Cardiac septum (tissue), 1 donor: ENCODE data around the gene LMX1A. TPM values are rescaled to one million over a fixed set of nuclear protein-coding genes. Genes with fewer than 3 reads are reported as not detected.
A peak's percentile ranks its signal among the peaks of the same experiment; 100 is the strongest.

Source experiments
- DNase-seq: peaks from one replicate; pipeline ENCODE4 v3.0.0-alpha.2; 2020; ENCODE audit warnings: low spot score
- intact Hi-C: fragments of 100-400 bp; cut with DNase I; formaldehyde crosslinking; loops from one replicate; pipeline ENCODE4 v1.14.0; 2022
- total RNA-seq: library from RNA; stranded (reverse); fragmentation: NEBNext Ultra II Directional; extraction: Animal tissue kit (Norgen Biotek cat#: 25700); gene quantifications from one replicate; pipeline ENCODE4 v1.2.1, GENCODE V29; 2021
- donor health status: DM: no; HTN: no; CAD: no.

LMX1A gene
- total RNA-seq, 1 donor from 2014 or later = 0.22 TPM

DNA sequence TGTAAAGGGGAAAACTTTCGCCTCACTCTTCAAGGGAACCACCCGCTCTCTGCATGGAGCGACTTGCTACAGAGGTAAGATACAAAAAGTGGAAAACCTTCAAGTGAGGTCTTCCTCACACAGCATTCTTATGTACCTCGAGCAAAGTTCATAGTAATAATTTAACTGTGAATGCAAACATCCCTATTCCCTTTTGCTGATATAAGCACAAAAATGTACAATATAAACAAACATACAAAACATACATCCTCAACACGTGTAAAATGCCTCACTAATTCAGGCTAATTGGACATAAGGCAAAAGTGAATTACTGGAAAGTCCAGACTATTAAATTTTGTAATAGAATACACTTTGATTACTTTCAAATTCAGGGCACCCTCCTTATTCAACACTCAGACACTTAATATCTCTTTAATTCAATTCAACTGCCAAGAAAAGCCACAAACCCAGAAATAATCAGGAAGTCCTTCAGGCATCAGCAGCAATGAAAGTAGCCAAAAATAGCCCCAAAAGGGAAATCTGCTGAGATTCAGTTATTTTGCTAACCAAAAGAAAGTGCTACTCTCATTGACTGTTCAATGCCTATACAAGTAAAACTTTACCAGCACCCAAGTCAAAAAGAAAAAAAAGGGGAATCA is 15.2 kb upstream of the LMX1A start:
- intact Hi-C loops = no loop called here
- DNase-seq = no peak

DNA sequence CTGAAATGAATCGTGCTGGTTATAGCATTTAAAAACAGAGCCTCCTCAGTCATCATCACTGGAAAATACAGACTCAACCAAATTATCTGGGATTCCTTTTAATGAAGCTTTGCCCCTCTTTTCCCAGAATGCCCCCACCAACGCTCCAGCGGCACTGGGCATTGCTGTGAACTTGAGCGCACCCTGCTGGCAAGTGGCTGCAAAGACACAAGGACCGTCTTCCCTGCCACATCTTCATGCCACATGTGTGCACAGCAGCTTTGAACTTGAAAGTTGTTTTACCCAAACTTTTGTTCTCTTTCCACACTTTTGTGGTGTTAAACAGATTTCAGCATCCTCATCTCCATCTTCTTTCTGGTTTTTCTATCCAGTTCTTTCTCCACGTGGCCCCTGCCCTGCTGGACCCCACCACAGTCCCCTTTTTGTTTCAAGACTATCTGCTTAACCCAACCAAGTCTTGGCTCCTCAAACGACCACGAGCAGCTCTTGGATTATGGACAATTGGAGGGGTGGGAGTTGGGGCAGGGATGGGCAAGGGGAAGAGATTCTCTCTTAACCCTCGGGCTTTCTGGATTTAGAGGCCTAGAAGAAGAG is 12.8 kb upstream of the LMX1A start:
- intact Hi-C loops = loop anchor here (5.0 kb wide), 1 partner anchor 227 kb away; no protein-coding TSS in a partner anchor
- no peak for DNase-seq

DNA sequence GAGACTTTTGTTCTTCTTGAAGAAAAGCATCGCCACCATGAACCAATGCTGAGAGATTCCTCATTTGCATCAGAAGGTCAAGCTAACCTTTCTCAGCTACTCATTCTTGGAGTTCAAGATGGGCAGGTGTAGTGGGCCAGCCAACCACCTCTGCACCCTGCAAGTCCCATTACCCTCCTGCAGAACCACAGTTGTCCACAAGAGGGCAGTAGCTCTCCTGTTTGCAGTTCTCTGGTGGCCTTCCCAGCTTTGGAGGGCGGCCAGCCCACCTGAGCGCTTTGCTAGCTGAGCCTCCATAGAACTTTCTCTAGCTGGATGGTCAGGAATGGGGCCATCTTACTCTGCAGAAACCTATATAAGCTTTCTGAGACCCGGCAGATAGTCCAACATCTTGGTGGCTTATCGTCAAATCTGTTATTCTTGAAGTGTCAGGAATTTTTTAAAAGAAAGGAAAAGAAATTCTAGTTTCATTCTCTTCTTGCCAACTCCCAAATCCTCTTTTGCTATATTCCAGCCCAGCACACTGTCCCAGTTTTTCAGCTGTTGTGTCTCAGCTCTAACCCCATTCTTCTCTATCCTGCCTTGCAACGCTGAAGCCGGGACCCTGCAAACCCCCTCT is 11.0 kb upstream of the LMX1A start:
- DNase-seq = peak; percentile 83
- intact Hi-C loops = loop anchor here (5.0 kb wide), 1 partner anchor 225 kb away; no protein-coding TSS in a partner anchor

DNA sequence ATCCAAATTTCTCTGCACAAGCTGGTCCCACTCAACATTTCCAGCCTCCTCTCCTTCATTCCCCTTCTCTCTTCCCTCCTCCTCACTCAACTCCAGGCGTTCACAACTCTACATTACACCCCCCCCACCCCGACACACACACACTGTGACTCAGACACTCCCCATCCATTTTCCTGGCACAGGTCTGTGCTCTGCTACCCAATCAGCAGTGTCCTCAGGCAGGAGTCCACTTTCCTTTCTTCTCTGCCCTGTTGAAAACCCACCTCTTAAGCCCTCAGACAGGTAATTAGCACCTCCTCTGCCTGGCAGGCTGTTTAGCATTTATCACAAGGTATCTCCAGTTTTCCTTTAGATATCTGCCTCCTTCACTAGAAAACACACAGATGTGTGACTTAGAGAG is 8.8 kb upstream of the LMX1A start:
- intact Hi-C loops = loop anchor here (5.0 kb wide), 1 partner anchor 223 kb away; no protein-coding TSS in a partner anchor
- DNase-seq = no peak

DNA sequence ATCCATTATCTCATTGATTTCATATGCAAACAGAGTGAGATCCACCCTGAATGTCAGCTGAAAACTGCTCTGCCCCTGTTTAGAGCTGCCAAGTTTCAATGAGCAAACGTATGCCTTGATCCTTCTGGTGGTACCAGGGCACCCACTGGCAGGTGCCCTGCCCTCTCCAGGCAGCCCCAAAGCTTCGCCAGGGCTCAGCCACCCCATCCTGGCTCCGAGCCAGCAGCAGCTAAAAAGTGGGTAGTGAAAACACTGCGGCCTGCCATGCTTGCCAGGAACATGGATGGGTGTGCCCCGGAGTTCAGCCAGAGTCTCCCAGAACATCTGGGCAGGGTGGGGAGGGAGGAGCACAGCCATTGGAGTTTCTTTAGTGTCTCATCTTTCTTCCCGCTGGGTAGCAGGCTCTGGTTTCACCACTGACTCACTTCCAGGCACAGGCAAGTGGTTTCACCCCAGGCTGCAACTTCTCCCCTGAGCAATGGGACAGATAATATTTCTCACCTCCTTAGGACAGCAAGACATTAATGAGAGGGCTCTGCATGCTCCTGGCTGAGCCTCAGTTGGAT is 8.1 kb upstream of the LMX1A start:
- intact Hi-C loops = loop anchor here (5.0 kb wide), 1 partner anchor 222 kb away; no protein-coding TSS in a partner anchor
- DNase-seq = no peak

DNA sequence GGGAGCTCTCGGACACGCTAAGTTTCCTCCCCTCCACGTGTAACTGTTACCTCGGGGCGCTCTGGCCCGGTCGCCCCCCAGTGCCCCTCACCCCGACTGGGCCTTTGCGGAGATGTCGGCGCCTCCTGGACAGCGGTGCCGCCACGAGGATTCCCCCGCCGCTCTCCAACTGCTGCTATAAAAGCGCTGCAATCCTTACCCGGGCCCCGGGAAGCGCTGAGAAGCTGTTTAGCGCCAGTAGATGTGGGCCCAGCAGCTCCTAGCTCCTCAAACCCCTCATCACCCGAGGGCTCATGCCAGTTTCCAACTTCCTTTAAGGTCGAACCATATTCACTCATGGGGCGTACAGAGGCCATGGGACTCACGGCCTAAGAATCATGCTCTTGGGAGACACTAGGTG is 361 bp upstream of the LMX1A start:
- intact Hi-C loops = no loop called here
- DNase-seq = no peak

DNA sequence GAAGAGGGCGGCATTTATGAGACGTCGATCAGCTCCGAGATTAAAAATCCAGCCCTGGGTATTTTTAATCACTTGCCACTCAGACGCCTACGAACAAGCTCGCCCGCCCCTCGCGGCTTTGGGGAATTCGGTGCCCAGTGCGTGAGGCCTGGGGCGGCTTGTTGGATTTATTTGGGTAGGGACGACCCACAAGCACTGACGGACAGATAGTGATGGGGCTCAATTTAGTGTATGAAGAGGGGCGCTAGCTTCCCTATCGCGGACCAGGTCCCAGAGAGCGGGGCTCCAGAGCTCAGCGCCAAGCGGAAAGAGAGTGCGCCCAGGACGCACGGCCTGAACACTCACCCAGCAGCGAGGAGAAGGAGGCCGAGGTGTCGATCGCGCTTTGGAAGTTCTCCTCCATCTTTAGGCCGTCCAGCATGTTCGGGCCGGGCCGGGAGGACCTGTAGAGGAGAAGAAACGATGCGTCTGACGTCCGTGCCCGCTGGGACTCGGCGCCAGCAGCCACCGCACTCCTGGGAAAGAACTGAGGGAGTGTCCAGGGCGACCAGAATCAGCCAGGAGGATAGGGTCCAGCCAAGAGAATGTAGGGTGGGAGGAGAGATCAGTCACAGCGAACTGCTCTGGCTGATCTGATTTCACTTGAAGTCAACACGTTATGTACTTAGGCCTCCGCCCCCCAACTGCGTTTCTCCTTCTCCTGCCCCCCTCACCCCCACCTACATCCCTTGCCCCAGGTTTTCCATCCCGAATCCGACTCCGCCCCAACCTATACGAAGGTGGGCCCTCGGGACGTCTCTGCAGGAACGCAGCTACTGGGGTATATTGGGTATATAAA is 1.2 kb downstream of the LMX1A start:
- intact Hi-C loops = no loop called here

DNA sequence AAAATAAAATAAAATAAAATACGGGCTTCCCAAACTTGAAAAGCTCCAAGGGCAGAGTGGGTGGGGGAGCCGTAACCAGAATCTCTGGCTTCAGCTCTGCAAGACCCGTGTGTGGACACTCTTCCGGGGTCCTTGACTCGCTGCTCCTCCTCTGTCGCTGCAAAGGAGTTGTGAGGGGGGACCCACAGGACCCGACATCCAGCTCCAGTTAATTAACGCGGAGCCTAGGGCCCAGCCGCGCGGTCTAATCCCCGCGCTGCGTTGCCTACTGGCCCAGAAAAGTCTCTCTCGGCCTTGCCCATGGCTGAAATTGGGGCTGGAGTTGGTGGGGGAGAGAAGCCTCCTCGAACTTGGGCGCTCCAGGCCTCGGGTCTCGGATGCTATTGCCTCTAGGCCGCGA is 1.8 kb downstream of the LMX1A start:
- DNase-seq = no peak
- intact Hi-C loops = no loop called here

More for the DNA sequence above, 1.2 kb downstream of the LMX1A start:
- DNase-seq = no peak

DNA sequence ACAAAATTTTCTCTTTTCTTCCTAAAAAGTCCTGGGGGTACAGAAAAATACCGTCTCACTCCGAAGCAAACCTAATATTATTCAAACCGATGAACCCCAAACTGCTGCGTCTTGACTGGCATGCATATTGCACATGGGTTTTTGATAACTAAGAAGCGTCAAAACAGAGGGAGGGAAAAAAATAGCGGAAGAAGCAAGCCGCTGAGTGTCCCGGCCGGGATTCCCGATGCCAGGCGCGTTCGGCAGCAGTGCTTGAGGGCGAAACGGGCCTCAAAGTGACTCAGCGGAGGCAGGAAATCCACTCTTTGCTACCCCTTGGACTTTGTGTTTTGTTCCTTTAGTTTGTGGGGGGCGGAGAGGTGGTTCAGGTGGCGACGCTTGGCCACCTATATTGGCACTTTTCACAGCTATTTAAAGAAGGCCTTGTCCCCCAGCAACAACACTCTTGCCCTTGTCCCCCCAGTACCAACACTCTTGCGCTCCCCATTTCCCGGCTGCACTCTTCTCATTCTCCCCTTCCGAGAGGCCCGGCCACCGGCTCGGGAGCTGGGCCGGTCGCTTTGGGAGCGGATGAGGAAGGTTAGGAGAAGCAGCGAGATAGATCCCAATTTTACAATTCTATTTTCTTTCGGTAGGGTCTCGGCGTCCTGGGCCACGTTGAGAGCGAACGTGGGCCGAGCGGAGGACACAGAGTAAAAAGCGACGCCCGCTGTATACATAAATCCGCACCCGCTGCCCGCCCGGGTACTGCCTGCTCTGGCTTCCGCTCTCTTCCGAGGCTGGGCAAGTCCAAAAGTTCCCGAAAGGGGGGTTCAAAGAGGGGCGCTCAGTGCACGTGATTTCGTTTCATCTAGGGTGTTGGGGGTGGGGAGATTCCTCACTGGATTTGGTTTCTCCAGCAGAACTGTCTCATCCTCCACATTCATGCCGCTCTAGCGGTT is 2.5 kb downstream of the LMX1A start:
- DNase-seq = no peak
- intact Hi-C loops = no loop called here

DNA sequence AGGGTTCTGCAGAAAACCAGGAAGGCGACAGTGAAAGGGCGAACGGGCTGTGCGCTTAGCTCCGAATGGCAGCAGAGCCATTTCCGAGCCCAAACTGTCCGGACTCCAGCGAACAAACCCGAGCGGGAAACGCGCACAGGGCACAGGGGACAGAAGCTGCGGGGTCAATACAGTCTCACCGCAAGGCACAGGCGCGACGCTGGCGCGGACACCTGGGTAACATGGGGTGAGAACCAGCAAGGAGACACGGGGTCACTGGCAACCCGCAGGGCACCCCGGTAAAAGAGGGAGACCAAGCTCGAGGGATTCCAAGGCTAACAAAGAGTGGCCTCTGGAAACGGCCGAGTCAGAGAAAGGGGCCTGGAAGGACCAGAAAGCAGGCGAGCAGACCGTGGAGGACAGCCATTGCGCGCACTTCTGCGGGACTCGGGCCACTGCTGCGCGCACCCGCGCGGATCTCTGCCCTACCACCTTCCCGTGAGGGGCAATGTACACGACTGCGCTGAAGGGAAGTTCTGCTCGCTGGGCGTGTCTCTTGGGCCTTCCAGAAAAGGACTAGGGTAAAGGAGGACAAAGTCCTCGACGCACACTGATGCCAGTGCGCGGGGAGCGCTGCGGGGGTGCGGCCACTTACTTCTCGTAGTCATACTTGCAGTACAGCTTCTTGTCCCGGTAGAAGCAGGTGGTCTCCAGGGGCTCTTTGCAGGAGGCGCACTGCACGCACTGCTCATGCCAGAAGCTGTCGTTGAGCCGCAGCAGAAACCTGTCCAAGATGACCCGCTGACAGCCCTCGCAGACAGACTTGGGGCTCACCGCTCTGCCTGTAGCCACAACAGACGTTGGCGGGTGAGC is 3.8 kb downstream of the LMX1A start:
- intact Hi-C loops = no loop called here

DNA sequence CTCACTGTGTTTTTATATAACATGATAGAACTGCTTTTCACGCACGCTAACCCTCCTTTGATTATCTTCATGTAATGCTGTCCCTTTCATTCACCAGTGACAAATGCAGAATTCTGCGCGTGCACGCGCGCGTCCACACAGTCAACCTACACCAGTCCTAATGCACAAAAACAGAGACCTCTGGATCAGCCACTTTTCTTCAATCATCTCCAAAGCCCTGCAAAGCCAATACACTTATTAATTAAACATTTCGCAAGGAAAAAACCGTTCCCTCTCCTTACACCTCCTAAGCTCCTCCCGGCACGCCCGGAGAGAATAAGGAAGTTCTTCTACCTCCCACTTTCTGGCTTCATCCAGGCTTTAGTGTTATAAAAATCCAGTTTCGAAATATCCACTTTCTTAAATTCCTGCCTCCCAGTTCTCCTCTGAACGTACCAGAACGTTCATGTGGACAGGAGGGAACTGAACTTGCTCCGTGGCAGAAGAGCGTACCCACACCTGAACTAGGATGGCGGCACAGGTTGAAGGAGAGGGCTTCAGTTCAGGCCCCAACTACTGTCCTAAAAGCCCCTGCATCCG is 4.6 kb downstream of the LMX1A start:
- DNase-seq = no peak
- intact Hi-C loops = no loop called here

More for the DNA sequence above, 3.8 kb downstream of the LMX1A start:
- no peak for DNase-seq

DNA sequence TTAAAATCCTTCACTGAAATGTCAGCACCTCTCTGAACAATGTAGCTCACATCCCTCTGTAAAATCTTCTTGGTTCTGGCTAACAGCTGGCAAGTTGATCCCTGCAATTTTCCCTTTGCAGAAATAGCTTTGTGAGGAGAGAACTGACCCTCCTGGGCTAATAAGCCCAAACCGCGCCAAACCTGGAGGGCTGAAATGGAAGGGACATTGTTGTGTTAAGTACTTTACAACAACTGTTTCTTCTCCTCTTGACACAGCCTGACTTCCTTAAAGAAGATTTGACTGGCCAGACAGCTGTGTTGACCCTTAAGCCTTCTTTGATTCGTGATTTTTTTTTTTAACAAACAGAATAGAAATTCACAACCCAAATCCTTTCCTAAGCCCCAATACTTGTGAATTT is 5.7 kb downstream of the LMX1A start:
- no peak for DNase-seq
- intact Hi-C loops = no loop called here

DNA sequence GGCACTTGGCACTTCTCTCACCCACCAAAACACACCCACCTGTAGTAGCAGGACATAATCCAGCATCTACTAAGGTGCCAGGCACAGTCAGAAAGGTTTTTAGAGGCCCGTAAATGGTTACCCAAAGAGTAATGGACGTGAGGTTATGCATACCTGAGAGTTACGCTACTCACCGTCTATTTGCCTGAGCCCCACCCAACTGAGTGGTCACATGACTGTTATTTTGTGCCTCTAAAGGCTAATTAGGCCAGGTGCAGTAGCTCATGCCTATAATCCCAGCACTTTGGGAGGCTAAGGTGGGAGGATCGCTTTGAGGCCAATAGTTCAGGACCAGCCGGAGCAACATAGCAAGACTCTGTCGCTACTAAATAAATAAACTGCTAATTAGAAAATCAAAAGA is 11.0 kb downstream of the LMX1A start:
- intact Hi-C loops = no loop called here
- no peak for DNase-seq

DNA sequence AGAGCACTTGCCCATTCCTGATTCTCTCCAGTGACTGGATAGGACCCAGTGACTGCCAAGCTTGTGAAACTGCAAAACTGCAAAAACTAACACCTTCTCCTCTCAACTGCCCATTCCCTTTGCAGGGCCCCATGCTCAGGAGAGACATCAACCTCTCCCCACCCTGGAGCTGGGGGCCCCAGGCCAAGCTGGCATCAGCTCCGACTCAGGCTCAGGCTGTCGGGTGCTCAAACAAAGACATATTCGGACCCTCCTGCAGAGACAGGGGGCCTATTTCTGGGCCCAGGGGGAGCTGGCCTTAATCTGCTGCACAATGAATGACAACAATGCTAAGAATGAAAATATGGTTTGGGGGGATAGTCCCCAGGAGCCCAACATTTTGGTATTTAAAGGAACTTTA is 11.8 kb downstream of the LMX1A start:
- intact Hi-C loops = no loop called here
- DNase-seq = no peak

DNA sequence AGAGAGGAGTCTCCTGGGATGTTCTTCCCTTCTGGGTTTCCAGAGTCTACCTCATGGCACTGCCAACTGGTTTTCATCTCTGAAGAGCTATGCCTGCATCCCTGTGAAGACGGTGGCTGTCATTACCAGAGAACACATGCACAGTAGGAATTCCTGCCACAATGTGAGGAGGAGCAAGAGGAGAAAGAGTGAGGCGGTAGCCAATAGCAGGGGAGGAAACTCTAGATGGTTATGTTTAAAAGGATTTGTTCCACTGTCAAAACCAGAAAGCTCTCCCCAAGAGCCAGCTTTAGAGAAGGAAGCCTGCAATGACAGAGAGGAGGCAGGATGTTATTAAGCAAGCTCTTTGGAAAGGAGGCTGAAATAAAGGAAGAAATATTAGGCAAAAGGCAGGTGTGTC is 12.3 kb downstream of the LMX1A start:
- no peak for DNase-seq
- intact Hi-C loops = no loop called here

DNA sequence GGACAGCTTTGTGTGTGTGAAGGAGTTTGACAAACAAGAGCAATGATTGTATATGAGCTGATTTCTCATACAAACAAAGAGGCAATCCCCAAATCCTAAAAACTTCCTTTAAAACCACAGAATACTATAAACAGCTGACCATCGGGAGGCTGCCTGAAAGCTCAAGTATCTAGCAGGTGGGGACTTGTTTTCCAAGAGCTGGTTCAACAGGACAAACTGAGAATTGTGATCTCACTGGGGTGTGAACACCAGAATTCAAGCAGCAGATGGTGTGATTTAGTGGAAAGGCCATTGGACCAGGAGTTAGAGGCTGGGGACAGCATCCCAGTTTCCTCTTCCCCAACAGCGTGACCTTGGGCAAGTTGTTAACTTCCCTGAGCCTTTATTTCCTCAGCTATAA is 13.9 kb downstream of the LMX1A start:
- intact Hi-C loops = no loop called here
- no peak for DNase-seq

DNA sequence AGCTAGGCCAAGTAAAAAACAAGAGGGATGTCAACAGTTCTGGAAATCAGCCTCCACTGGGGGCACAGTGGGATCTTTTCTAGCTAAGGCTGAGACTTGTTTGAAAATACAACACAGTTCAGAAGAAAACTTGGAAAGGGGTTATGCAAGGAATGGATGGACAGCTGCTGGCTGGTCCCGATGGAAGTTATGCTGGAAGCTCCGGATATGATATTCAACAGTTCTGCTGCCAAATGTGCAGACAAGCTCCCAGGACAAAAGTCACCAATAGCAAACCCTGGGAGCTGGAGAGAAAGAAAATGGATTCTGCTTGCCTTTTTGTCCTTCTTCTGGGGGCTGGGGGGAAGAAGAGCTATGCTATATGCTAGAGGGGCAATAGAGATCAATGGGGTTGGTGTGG is 14.3 kb downstream of the LMX1A start:
- DNase-seq = no peak
- intact Hi-C loops = no loop called here

DNA sequence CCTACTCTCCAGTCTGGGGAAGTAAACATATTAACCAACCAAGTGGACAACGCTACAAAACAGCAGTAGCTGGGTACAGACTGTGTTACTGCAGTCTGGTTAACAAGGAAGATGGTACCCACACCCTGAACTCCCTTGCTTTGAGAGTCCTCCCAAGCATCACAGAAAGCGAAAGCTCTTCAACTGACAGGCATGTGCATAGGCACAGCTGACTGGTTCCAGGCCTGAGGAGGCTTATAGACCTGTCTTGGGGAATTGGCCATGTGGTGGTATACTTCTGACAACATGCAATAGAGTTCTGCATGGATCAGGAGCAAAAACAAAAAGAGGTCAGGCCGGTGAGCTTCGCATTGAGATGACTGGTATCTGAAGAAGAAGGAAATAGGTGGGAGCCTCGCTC is 17.4 kb downstream of the LMX1A start:
- intact Hi-C loops = no loop called here
- no peak for DNase-seq
